Fibroblast of lung (primary cell): ENCODE measurements around the gene SMIM26. TPM values are rescaled to one million over a fixed set of nuclear protein-coding genes. Genes with fewer than 3 reads are reported as not detected.
"Not testable (repeated sequence)": the region's sequence is repeated elsewhere in the genome, so short reads cannot be mapped to it uniquely, and the experiment has no call there.

Experiments
- DNase-seq, 2 donors: peaks; one replicate each; pipeline versions ENCODE4 v3.0.0 to v3.0.0-alpha.2; 2010; ENCODE audit warnings: low read depth in 2 of 2
- H2AFZ ChIP-seq: 2 replicates; pipeline ENCODE4 v1.5.1; 2012; ENCODE audit warnings: low read length, control low read depth, inconsistent platforms
- H3K27ac ChIP-seq: 2 replicates; pipeline ENCODE4 v1.5.1; 2011; ENCODE audit warnings: low read length, control low read depth; ENCODE audit not compliant: insufficient read depth
- H3K27me3 ChIP-seq: 2 replicates; pipeline ENCODE4 v1.5.1; 2011; ENCODE audit warnings: mild to moderate bottlenecking, low read length; ENCODE audit not compliant: control insufficient read depth, insufficient read depth
- H3K36me3 ChIP-seq: 2 replicates; pipeline ENCODE4 v1.5.1; 2011; ENCODE audit warnings: low read length; ENCODE audit not compliant: control insufficient read depth, insufficient read depth
- H3K4me1 ChIP-seq: 2 replicates; pipeline ENCODE4 v1.5.1; 2011; ENCODE audit warnings: low read length; ENCODE audit not compliant: control insufficient read depth, insufficient read depth; ENCODE audit errors: extremely low read depth
- H3K4me2 ChIP-seq: 2 replicates; pipeline ENCODE4 v1.5.1; 2011; ENCODE audit warnings: low read length, control low read depth; ENCODE audit not compliant: insufficient read depth; ENCODE audit errors: extremely low read depth
- H3K4me3 ChIP-seq, 4 experiments: fragments of 200-600 bp in 1 of 4; sonication (generic) in 1 of 4; replicated peaks in 1 of 4; 2 replicates each; pipeline ENCODE4 v1.5.1; 2011 to 2016; ENCODE audit warnings: low read length in 4 of 4, low read depth in 3 of 4, mild to moderate bottlenecking in 3 of 4, control low read depth in 2 of 4, inconsistent platforms in 1 of 4, mixed read lengths in 1 of 4; ENCODE audit not compliant: insufficient read depth in 1 of 4; ENCODE audit errors: control extremely low read depth in 1 of 4
- H3K79me2 ChIP-seq: 2 replicates; pipeline ENCODE4 v1.5.1; 2012; ENCODE audit warnings: mild to moderate bottlenecking, low read length, inconsistent platforms; ENCODE audit not compliant: control insufficient read depth, insufficient read depth
- H3K9ac ChIP-seq: 2 replicates; pipeline ENCODE4 v1.5.1; 2011; ENCODE audit warnings: mild to moderate bottlenecking, low read length, control low read depth; ENCODE audit not compliant: insufficient read depth
- H3K9me3 ChIP-seq: 2 replicates; pipeline ENCODE4 v1.5.1; 2012; ENCODE audit warnings: low read depth, low read length; ENCODE audit not compliant: control insufficient read depth, insufficient read depth
- H4K20me1 ChIP-seq: 2 replicates; pipeline ENCODE4 v1.5.1; 2011; ENCODE audit warnings: low read length; ENCODE audit not compliant: control insufficient read depth, insufficient read depth; ENCODE audit errors: extremely low read depth
- CTCF ChIP-seq, 2 donors: IDR thresholded peaks in 1 of 2; conservative IDR thresholded peaks in 1 of 2; 1 replicate in 1 of 2; 2 replicates in 1 of 2; pipeline ENCODE4 v1.5.1; 2011 to 2012; ENCODE audit warnings: low read length in 2 of 2, control low read depth in 1 of 2, inconsistent platforms in 1 of 2, low read depth in 1 of 2, mild to moderate bottlenecking in 1 of 2
- EZH2 ChIP-seq: IDR thresholded peaks from 2 replicates; pipeline ENCODE4 v1.5.1; 2012; ENCODE audit warnings: low read length, control low read depth, mild to moderate bottlenecking; ENCODE audit errors: missing control alignments
- polyA minus RNA-seq: library from RNA; depleted of rRNA, polyadenylated mRNA; stranded (reverse); fragments of >200 nt; gene quantifications from 2 replicates; pipeline ENCODE4 v1.2.3, GENCODE V29; 2011; ENCODE audit warnings: low replicate concordance
- polyA plus RNA-seq, 2 donors: library from polyadenylated mRNA; depleted of rRNA in 1 of 2; stranded (reverse) in 1 of 2; unstranded in 1 of 2; fragments of >200 nt; gene quantifications; 2 replicates each; pipeline ENCODE4 v1.2.1, GENCODE V29; 2011 to 2012; ENCODE audit warnings: missing spikeins in 1 of 2
- total RNA-seq: library from RNA; depleted of rRNA; stranded (reverse); fragments of >200 nt; gene quantifications from 2 replicates; pipeline ENCODE4 v1.2.1, GENCODE V29; 2014

Gene SMIM26
- 76.0 and 115 TPM in 2 replicates for total RNA-seq
- 81.8 and 99.1 TPM in 2 replicates for polyA plus RNA-seq
- 97.8 and 116 TPM in 2 replicates for polyA plus RNA-seq (2012)
- 115 and 156 TPM in 2 replicates for polyA minus RNA-seq

- Histone ChIP-seq H3K9ac (peak within 1 kb of the TSS; percentile 77), H3K79me2 (peaks cover 15% of the 10 kb centered on the region), H3K27ac (peak within 1 kb of the TSS; percentile 72), H3K36me3 (peaks cover 6% of the 10 kb centered on the region), H3K9me3 (no peaks in the 10 kb centered on the region), H3K27me3 (no peaks in the 10 kb centered on the region), H4K20me1 (no peaks in the 10 kb centered on the region), H2AFZ (peak within 1 kb of the TSS; percentile 92), H3K4me3 (peak within 1 kb of the TSS; percentile 63 to 98 (median 71)), H3K4me1 (peaks cover 2% of the 10 kb centered on the region), H3K4me2 (peak within 1 kb of the TSS; percentile 96)
- no peak for TF ChIP-seq EZH2
- no peak for TF ChIP-seq CTCF (conservative IDR thresholded peaks at IDR 0.05 in 1 of 2, IDR thresholded peaks at IDR 0.05 in 1 of 2; ENCODE audit: low read depth in 1 of 2, low read length in 2 of 2)
- peak; percentile 88 for DNase-seq
Measured at GRCh38 chr20:18566892-18567738, at the start of gene SMIM26. Gene SMIM26, plus strand, starts transcription at chr20:18567432. Its CDS starts 47 bp downstream, at chr20:18567479.

- not testable (repeated sequence) for H4K20me1 ChIP-seq, H3K79me2 ChIP-seq, H3K4me2 ChIP-seq, H2AFZ ChIP-seq, H3K4me1 ChIP-seq, H3K27me3 ChIP-seq, H3K27ac ChIP-seq, H3K9ac ChIP-seq, H3K9me3 ChIP-seq, H3K4me3 ChIP-seq, H3K36me3 ChIP-seq
- peak in 1 of 2 donors; percentile 56 for DNase-seq
Measured at GRCh38 chr20:18522066-18522465, 45.2 kb upstream of the SMIM26 start.

GRCh38 chr20:18523066-18523465 is 44.2 kb upstream of the SMIM26 start:
- H4K20me1 ChIP-seq, result no peaks in the 10 kb centered on the region
- no peaks in the 10 kb centered on the region for H3K79me2 ChIP-seq
- H3K4me3 ChIP-seq, result no peak overlapping the region
- TF ChIP-seq EZH2 (no peak), CTCF (conservative IDR thresholded peaks at IDR 0.05 in 1 of 2, IDR thresholded peaks at IDR 0.05 in 1 of 2; ENCODE audit: low read depth in 1 of 2, low read length in 2 of 2) (no peak)
- no peaks in the 10 kb centered on the region for H3K9me3 ChIP-seq
- H3K4me2 ChIP-seq, result no peak overlapping the region
- H3K27ac ChIP-seq, result no peak overlapping the region
- DNase-seq, result no peak
- H3K9ac ChIP-seq, result no peak overlapping the region
- H3K27me3 ChIP-seq, result no peaks in the 10 kb centered on the region
- H2AFZ ChIP-seq, result no peak overlapping the region
- H3K36me3 ChIP-seq, result peaks cover 2% of the 10 kb centered on the region
- H3K4me1 ChIP-seq, result peaks cover 7% of the 10 kb centered on the region
